Inflammatory macrophage (primary cell): ENCODE measurements around the gene USH2A.
A peak's percentile ranks its signal among the peaks of the same experiment; 100 is the strongest.

Experiments
- DNase-seq, 2 donors: peaks; one replicate each; pipeline ENCODE4 v3.0.0-alpha.2; 2020 to 2022

Gene USH2A

DNA sequence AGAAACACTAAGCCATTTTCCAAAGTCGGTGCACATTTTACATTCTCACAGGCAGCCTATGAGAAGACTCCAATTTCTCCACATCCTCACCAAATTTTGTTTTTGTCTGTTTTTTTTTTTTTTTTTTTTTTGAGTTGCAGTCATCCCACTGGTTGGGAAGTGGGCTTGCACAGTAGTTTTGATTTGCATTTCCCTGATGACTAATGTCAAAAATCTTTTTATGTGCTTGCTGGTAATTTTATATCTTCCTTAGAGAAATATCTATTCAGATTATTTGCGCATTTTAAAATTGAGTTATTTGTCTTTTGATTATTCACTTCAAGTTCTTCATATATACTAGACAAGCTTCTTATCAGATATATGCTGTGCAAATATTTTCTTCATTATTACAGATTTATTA, 141.5 kb downstream of the USH2A start:
- DNase-seq: no peak

DNA sequence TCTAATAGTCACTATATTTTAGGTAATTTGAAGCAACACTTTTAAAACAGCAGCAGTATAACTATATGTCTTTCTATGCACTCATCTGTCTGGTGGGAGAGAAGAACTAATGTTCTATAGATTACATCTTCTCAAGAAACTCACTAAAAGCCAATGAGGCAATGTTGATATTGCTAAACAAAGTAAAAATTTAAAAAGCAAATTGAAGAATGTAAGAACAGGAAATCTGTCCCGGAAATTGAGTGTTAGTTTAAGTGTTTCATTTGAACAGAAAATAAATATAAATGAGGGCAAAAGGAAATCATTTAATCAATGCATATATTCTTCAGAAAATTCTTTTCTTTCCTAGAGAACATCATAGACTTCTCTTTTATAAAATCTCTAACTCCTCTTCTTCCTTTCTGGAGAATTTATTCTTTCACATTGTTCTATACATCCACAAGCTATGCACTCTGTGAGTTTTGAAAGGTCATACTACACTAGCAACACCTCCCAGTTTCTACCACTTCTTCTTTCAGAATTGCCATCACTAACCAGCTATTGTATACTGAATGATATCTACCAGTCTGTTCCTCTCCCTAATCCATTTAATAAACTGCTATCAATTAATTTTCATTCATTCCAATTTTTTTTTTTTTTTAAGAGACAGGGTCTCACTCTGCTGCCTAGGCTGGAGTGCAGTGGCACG, 153.0 kb downstream of the USH2A start:
- DNase-seq: no peak

DNA sequence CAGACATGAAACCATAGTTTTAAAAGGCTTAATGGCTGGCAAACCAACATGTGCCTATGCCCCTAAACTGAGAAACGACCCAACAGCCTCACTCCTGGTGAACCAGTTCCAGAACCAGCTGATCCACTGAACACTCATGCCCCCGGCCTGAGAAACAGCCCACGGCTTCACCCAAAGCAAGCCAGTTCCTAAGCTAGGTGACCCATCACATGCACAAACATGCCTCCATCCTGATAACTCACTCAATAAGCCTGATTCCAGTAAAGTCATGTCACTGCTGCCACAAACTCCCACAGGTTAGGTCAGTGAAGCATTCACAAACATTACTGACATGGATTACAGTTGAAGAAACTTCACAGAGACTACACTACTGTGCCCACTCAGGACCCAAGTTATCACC, 161.6 kb downstream of the USH2A start:
- no peak for DNase-seq

DNA sequence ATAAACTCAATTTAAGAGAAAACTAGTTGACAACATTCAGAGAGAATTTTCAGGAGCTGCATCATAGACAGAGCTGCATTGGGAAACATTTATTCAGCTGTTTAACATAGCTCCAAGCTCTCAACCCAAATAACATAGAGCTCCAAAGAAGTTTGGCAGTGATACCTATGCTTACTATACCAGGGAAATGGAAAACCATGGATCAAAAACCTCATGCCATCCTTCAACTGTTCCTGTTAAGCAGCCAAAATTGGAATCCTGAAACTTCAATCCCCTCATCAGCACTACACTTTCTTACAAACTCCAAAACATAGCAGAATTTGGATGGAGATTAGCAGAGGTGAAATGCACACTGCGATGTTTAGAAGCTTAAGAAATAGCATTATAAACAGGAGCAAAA, 164.4 kb downstream of the USH2A start:
- DNase-seq: no peak

DNA sequence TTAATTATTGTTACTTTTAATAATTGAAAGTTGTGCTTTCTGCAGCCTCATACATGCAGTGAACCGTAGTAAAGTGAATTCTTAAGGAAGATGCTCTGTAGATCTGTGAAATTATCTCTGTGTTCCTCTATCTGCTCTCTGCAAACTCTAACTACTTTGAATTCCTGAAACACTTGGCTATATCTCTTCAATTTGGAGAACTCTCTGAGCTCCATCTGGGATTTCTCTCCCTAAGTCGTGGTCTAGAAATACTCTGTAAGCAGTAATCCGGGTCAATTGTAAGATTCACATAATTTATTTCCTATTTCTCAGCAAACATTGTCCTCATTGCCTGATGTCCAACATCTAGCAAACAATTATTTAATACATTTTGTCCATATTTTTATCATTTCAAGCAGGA, 164.9 kb downstream of the USH2A start:
- no peak for DNase-seq

DNA sequence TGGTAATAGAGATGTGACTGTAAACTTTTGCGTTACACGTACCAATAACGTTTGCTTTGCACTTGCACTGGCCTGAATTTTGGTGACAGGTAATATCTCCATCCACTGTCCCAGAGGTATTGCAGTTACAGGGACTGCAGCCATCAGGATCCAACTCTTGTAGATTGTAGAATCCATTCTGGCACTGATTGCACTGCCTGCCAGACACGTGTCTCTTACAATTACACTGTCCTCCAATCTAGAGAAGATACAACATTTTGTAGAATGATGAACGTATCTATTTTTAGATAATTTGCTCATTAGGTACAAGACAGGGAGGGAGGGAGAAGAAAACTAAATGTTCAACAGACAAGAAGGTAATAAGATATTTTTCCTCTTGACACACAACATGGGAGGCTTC, 172.4 kb downstream of the USH2A start:
- no peak for DNase-seq

DNA sequence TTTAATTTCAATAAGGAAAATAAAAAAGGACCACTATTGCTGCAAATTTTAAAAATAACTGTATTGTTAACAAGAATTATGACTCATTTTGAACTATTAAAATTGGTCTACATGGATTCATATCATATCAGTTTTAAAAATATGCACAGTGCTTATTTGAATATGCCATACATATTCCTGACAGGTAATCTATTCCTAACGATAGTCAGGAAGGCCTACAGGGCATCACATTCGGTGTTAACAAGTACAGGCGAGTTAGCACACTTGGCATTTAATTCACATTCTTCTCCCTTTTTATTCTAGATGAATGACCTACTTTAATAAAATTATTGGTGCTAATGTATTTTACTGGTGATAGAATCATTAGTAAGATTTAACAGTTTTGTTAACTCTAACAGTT, 174.6 kb downstream of the USH2A start:
- DNase-seq: no peak

DNA sequence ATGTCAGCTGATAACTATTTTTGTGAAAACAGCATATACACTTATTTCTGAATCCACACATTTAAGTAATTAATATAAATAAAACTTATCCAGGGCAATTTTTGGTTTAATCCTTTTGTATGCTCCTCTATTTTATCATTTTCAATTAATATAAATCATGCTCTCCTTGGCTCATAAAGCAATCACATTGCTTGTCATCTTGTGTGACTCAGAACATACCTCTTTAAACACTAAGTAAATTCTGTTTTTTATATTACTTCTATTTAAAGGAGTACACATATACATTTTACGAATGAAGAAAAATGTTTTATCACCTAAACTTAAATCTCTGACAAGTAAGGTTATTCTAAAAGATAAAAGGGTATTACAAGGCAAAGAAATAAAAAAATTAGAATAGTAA, 175.3 kb downstream of the USH2A start:
- no peak for DNase-seq

DNA sequence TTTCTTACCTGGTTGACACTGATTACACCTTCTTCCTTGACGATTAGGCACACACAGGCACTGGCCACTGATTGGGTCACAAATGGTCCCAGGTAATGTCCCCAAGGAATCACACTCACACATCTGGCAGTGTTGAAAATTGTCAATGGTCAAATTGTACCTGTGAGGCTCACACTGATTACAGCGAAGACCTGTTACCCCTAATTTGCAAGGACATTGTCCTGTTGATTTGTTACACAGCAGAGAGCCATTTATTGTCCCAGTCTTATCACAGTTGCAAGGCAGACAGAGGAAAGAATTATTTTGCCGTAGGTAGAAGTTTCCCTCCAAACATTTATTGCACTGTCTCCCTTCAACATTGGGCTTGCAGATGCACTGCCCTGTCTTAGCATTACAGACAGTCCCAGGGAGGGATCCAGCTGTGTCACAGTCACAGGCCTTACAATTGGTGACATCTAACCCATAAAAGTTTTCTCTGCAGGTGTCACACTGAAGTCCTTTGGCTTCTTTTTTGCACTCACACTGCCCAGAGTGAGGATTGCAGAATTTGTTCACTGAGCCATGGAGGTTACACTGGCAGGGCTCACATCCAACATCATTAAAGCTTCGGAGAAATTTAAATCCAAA, 176.6 kb downstream of the USH2A start:
- no peak for DNase-seq

DNA sequence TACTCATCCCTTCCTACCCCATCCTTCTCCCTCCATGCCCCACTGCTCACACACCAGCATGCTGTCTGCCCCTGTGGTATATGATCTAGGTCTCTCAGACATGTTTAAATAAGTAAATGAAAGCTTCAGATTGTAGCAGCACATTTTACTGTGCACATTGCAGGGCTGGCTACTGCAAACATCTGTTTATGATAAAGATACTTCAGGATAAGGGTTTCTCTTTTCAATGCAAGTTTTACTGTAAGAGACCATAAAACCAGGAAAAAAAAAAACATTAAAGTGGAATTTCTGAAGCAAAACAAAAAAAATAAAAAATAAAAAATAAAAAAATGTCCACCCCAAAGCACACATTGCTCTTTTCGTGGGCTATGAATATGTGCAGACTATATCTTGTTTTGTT, 184.4 kb downstream of the USH2A start:
- DNase-seq: no peak

DNA sequence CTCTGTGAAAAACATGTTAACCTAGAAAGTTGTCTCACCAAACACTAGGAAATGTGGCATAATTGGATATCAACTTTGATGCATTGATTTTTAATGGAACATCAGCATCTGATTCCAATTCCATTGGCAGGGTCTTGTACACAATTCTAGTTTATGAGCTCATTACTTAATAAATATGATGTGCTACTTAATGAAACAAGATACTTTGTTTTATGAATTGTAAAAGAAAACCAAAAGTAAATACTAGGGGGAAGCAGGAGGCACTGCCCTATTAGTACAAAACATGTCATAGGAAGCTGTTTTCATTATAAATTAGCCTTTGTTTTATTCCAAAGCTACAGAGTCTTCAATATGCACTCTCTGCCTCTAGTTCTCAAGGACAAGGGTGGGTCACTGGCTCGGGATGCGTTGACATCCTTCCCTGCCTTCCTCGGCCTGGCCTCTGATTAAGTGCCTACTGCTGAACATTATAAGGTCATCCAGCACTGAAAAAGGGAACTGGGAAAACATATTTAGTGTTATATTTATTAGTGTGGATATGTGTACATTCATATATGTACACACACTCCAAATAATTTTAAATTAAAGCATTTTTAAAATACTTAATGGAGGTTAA, 185.2 kb downstream of the USH2A start:
- no peak for DNase-seq

DNA sequence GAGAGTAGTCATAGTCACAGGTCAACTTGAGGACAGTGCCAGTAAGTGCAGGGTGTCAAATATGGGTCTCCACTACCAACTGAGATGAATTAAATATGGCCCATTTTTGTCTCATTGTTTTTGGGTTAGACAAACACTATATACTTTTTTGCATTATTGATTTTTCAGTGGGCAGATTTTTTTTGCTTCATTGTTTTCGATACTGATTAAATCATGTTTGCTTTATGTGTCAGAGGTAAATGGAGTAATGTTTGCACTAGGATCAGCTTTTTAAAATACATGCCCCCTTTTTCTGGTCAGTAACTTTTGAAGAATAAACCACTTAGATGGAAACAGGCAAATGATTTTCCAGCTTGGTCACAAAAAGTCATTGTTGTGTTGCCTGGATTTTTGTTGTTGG, 199.0 kb downstream of the USH2A start:
- DNase-seq: no peak

DNA sequence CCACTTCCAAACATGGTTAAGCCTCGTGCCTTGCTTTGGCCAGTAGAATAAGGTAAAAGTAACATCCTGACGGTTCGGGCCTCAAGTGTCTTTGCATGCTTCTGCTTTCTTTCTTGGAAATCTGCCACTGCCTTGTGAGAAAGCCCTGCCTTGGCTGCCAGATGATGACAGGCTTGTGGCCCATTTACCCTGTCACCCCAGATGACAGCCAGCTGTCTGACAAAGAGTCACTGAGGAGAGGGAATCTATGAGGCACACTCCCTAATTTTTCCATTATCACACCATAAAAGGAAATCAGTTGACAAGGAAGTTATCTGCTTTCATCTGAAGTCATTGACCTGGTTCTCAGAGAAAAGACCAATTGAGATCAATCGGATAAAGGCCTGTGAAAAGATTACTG, 199.8 kb downstream of the USH2A start:
- DNase-seq: no peak

DNA sequence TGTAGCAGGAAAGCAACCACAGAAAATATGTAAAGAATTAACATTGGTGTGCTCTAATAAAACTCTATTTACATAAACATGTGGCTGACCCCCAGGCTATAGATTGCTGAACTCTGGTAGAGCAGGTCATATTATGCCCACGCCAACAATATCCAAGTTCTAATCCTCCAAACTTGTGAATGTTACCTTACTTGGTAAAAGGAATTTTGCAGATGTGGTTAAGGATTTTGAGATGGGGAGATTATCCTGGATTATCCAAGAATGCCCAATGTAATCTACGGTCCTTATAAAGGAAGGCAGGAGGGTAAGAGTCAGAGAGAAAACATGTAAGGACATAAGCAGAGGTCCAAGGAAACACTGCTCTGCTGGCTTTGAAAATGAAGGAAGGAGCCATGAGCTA, 201.0 kb downstream of the USH2A start:
- DNase-seq: no peak

DNA sequence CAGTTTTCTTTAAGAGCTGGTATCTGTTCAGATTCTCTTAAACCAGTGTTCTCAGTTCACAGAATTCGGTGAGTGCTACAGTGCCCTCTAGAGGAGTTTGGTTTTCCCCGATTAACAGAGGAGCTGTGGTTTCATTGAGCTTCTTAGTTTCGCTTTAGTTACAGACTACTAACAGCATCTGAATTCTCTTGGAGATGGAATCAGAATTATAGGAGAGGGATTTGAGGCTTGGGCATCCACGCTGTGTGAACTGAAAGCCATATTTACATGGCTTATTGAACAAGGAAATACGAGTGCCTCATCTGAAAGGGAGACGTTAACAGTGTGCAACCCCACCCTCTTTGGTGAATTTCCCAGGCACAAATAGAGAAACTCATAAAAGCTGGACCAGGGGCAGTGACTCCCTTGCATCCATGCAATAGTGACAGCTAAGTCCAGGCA, 202.0 kb downstream of the USH2A start:
- peak; percentile 54 to 57 for DNase-seq

DNA sequence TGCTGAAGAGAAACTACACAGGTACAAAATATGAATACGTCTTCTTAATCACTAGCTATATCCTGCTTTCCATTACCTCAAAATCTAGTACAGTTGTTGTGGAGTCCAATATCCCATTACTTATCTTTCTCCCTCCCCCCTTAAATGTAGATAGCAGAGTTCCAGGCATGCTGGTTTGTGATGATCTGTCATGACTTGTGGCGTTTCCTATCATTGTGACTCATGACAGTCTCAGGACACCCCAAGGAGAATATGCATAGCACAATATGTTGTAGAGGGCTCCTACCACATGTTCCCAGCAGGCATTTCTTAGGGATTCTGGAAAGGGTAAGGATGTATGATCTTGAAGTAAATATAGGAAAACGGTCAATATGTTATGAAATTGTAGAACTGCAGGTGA, 206.9 kb downstream of the USH2A start:
- no peak for DNase-seq

DNA sequence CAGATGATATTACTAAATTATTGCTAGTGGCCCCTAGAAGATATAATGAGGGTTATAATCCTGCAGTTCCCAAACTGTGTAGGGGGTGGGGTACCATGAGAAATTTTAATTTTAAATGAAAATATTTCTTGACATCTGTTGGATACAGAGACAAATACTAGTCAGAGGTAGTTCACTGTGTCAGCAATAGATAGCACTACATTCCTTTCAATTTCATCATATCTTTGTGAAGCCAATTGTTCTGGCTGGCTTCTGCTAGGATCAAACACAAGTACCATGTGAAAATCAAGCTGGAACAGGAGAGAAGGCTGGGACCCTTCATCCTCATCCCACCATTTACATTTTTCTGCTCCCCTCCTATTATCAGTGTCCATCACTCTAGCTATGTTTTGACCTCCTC, 208.1 kb downstream of the USH2A start:
- DNase-seq: no peak

DNA sequence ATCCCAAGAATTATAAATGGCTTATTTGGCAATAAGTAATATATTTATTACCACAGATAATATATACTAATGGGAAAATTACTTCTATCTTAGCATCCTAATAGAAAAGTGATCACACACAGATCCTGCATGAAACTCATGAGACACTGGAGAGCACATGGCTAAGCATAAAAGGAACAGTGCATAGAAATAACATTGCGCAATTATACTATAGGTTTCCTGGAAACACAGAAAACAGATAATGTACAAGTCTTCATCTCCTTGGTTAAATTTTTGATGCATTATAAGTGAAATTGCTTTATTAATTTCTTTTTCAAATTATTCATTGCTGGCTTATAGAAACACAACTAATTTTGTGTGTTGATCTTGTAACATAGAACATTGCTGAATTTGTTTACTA, 210.4 kb downstream of the USH2A start:
- no peak for DNase-seq

DNA sequence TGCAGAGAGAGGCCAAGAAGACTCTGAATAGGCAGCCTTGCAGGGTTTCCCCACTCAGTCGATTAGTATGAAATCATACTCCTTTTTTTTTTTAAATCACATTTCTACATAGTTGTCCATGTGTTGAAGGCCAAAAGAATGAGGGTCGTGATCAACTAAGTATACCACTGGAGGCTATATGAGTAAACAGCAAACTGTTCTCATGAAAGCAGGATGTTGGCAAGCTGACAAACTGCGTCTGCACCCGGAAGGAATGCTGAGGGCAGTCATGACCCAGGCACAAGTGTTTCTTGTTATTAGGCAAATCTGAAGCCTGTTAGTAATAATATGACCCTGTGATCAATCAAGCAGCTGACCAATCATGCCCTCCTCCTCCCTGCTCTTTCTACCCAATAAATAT, 213.2 kb downstream of the USH2A start:
- DNase-seq: no peak

DNA sequence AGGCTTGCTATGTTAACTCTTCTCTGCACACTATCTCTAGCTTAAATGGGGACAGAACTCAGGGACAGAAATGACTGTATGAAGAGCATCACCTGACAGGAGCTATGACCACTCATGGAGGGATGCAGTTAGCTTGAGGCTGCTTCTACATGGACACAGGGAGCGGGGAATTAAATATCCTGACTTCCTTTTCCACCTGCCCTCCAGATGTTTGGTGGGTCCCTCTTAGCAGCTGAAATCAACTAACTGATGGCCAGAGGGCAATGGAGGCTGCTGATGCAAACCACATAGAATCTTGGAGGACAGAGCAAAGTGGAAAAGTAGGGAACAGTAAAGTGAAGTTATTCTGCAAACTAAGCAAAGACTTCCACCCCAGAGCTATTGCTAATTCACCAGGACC, 214.1 kb downstream of the USH2A start:
- DNase-seq: no peak

DNA sequence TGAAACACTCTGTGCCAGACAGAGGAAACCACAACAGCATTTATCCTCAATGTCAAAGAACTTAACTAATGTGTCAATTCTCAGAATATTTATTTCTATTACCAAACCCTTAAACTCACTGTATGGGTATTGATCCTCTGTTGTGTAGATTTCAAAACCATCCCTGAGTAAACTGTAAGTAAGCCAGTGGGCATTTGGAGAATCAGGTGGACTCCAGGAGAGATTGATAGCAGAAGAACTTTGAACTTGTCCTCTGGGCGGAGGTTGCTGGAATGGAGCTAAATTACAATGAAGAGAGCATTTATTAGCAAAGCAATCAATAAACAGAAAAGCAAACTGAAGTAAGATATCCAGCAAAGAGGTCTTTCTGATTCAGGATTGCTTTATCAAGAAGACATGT, 216.1 kb downstream of the USH2A start:
- no peak for DNase-seq

DNA sequence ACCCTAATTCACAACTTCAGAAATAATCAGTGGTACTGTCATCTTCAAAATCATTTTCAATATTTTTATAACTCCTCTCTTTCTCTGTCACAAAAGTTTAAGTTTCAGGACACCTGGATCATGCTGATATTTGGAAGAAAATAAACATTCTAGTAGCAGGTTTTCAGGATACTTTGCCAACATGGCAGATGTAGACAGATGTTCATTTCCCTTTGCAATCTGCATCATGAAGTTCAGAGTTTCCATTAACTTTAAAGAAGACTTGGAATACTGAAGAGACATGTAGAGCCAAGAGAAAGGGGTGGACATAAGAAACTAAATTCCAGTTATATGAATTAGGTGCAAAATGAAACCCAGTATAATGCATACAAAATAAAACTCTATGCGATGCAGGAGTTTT, 218.1 kb downstream of the USH2A start:
- DNase-seq: no peak

DNA sequence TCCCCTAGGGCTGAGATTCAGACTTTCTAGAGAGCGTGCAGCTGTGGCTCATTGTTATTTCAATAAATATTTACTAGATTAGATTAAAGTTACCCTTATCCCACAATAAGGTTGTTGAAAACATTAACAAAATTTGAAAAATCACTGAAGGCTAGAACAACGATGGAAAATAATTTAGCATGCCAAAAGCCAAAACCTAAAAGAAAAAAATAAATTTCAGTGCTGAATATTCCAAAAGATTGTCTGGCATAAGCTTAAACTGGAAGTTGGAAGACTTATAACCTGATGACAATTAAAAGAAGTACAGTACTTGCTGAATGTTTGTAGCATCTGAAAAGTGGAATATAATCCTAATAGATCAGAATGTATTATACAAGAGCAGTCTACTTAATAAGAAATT, 221.3 kb downstream of the USH2A start:
- no peak for DNase-seq

DNA sequence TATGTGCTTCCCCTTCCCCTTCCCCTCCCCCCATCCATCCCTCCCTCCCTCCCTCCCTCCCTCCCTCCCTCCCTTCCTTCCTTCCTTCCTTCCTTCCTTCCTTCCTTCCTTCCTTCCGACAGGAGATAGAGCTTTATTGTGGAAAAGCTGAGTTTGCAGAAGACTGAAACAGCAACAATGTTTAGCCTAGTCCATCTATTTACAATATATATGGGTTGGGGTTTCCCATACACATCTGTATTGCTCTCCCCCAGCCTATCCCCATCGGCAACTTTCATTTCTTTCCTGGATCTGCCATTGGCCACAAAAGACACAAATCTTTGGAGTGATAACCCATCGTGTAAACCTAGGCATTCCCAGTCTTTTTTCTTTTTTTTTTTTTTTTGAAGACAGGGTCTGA, 222.3 kb downstream of the USH2A start:
- no peak for DNase-seq

DNA sequence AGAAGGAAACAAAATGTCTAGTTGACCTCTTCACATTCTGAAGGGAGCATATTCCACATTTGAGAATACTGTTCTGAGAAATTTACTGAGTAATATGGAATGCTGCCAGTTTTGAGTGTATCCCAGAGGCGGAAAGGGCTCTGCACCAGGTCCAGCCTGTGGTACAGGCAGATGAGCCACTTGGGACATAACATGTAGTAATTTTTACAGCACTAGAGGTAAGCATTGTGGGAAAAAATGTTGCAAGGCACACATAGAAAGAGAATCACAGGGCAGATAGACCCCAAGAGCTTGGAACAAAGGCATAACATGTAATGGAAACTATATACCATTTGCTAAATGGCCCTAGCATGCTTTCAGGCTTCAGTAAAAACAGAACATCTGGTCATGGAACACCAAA, 228.5 kb downstream of the USH2A start:
- DNase-seq: no peak
